ENCODE measurements around the gene HOXD3.

HOXD3 gene

GRCh38 chr2:176117162-176117822, 39.8 kb upstream of the HOXD3 start:
- Mint-ChIP-seq H3K4me1 (ENCODE audit: low read depth) (peaks cover 9% of the 10 kb centered on the region), H3K27ac (no peak overlapping the region), H3K4me3 (no peak overlapping the region), H3K27me3 (ENCODE audit: low read depth) (peaks cover 88% of the 10 kb centered on the region), H3K36me3 (ENCODE audit: low read depth) (peaks cover 2% of the 10 kb centered on the region), H3K9me3 (peaks cover 3% of the 10 kb centered on the region)

- H3K27ac Mint-ChIP-seq, result no peak overlapping the region
- peaks cover 3% of the 10 kb centered on the region for H3K9me3 Mint-ChIP-seq
- H3K27me3 Mint-ChIP-seq (ENCODE audit: low read depth), result peaks cover 85% of the 10 kb centered on the region
Measured at GRCh38 chr2:176117823-176118371, 39.2 kb upstream of the HOXD3 start.

GRCh38 chr2:176118601-176119339, 38.3 kb upstream of the HOXD3 start:
- Mint-ChIP-seq H3K27ac (peak overlapping the region; percentile 46), H3K36me3 (ENCODE audit: low read depth) (peaks cover 2% of the 10 kb centered on the region), H3K4me1 (ENCODE audit: low read depth) (peaks cover 9% of the 10 kb centered on the region), H3K9me3 (peaks cover 3% of the 10 kb centered on the region), H3K4me3 (peak overlapping the region; percentile 56), H3K27me3 (ENCODE audit: low read depth) (peaks cover 84% of the 10 kb centered on the region)

More at GRCh38 chr2:176117823-176118371, 39.2 kb upstream of the HOXD3 start:
- Mint-ChIP-seq H3K4me1 (ENCODE audit: low read depth) (peaks cover 9% of the 10 kb centered on the region), H3K36me3 (ENCODE audit: low read depth) (peaks cover 2% of the 10 kb centered on the region), H3K4me3 (no peak overlapping the region)

GRCh38 chr2:176120364-176121189, 36.5 kb upstream of the HOXD3 start:
- peaks cover 9% of the 10 kb centered on the region for H3K4me1 Mint-ChIP-seq (ENCODE audit: low read depth)
- peaks cover 86% of the 10 kb centered on the region for H3K27me3 Mint-ChIP-seq (ENCODE audit: low read depth)
- no peak overlapping the region for H3K27ac Mint-ChIP-seq
- no peak overlapping the region for H3K4me3 Mint-ChIP-seq
- H3K9me3 Mint-ChIP-seq, result peaks cover 3% of the 10 kb centered on the region
- H3K36me3 Mint-ChIP-seq (ENCODE audit: low read depth), result peaks cover 2% of the 10 kb centered on the region

- Mint-ChIP-seq H3K27ac (no peak overlapping the region), H3K36me3 (ENCODE audit: low read depth) (peaks cover 2% of the 10 kb centered on the region), H3K4me1 (ENCODE audit: low read depth) (peaks cover 9% of the 10 kb centered on the region), H3K27me3 (ENCODE audit: low read depth) (peaks cover 88% of the 10 kb centered on the region), H3K9me3 (peaks cover 3% of the 10 kb centered on the region), H3K4me3 (no peak overlapping the region)
Measured at GRCh38 chr2:176121190-176122051, 35.7 kb upstream of the HOXD3 start.

GRCh38 chr2:176122052-176122682, 34.9 kb upstream of the HOXD3 start:
- Mint-ChIP-seq H3K36me3 (ENCODE audit: low read depth) (peaks cover 2% of the 10 kb centered on the region), H3K4me1 (ENCODE audit: low read depth) (peaks cover 9% of the 10 kb centered on the region), H3K27ac (peak overlapping the region; percentile 49), H3K27me3 (ENCODE audit: low read depth) (peaks cover 88% of the 10 kb centered on the region), H3K9me3 (peaks cover 3% of the 10 kb centered on the region), H3K4me3 (no peak overlapping the region)

GRCh38 chr2:176122683-176123410, 34.3 kb upstream of the HOXD3 start, which contains the start of gene HOXD9:
HOXD9 (plus strand) TSS chr2:176122719; CDS start chr2:176122769, 50 bp downstream.
- H3K36me3 Mint-ChIP-seq (ENCODE audit: low read depth), result peaks cover 2% of the 10 kb centered on the region
- peak within 1 kb of the TSS; percentile 49 for H3K27ac Mint-ChIP-seq
- peaks cover 89% of the 10 kb centered on the region for H3K27me3 Mint-ChIP-seq (ENCODE audit: low read depth)
- H3K4me1 Mint-ChIP-seq (ENCODE audit: low read depth), result peaks cover 9% of the 10 kb centered on the region
- H3K4me3 Mint-ChIP-seq, result no peak within 1 kb of the TSS
- H3K9me3 Mint-ChIP-seq, result peaks cover 3% of the 10 kb centered on the region

GRCh38 chr2:176123411-176124109, 33.5 kb upstream of the HOXD3 start:
- peaks cover 13% of the 10 kb centered on the region for H3K4me1 Mint-ChIP-seq (ENCODE audit: low read depth)
- H3K9me3 Mint-ChIP-seq, result peaks cover 3% of the 10 kb centered on the region
- peaks cover 2% of the 10 kb centered on the region for H3K36me3 Mint-ChIP-seq (ENCODE audit: low read depth)
- H3K27ac Mint-ChIP-seq, result peak overlapping the region; percentile 21
- H3K27me3 Mint-ChIP-seq (ENCODE audit: low read depth), result peaks cover 89% of the 10 kb centered on the region
- no peak overlapping the region for H3K4me3 Mint-ChIP-seq

- peaks cover 89% of the 10 kb centered on the region for H3K27me3 Mint-ChIP-seq (ENCODE audit: low read depth)
- no peak overlapping the region for H3K4me3 Mint-ChIP-seq
- H3K9me3 Mint-ChIP-seq, result no peaks in the 10 kb centered on the region
- peaks cover 9% of the 10 kb centered on the region for H3K4me1 Mint-ChIP-seq (ENCODE audit: low read depth)
- H3K36me3 Mint-ChIP-seq (ENCODE audit: low read depth), result no peaks in the 10 kb centered on the region
- H3K27ac Mint-ChIP-seq, result peak overlapping the region; percentile 36
Measured at GRCh38 chr2:176124110-176124946, 32.8 kb upstream of the HOXD3 start.

- Mint-ChIP-seq H3K36me3 (ENCODE audit: low read depth) (no peaks in the 10 kb centered on the region), H3K4me1 (ENCODE audit: low read depth) (peaks cover 7% of the 10 kb centered on the region), H3K27ac (no peak overlapping the region), H3K9me3 (no peaks in the 10 kb centered on the region), H3K27me3 (ENCODE audit: low read depth) (peaks cover 81% of the 10 kb centered on the region), H3K4me3 (no peak overlapping the region)
Measured at GRCh38 chr2:176124947-176125771, 31.9 kb upstream of the HOXD3 start.

- Mint-ChIP-seq H3K4me3 (no peak overlapping the region), H3K9me3 (no peaks in the 10 kb centered on the region), H3K36me3 (ENCODE audit: low read depth) (no peaks in the 10 kb centered on the region), H3K27ac (peak overlapping the region; percentile 13), H3K27me3 (ENCODE audit: low read depth) (peaks cover 77% of the 10 kb centered on the region), H3K4me1 (ENCODE audit: low read depth) (peaks cover 7% of the 10 kb centered on the region)
Measured at GRCh38 chr2:176125772-176126054, 31.4 kb upstream of the HOXD3 start.
